ENCODE data around the gene IL1RAPL1. TPM values are rescaled to one million over a fixed set of nuclear protein-coding genes. Genes with fewer than 3 reads are reported as not detected.

The IL1RAPL1 gene
- total RNA-seq, 4 donors from 2014 or later: 0.78 TPM; not detected in 3

DNA sequence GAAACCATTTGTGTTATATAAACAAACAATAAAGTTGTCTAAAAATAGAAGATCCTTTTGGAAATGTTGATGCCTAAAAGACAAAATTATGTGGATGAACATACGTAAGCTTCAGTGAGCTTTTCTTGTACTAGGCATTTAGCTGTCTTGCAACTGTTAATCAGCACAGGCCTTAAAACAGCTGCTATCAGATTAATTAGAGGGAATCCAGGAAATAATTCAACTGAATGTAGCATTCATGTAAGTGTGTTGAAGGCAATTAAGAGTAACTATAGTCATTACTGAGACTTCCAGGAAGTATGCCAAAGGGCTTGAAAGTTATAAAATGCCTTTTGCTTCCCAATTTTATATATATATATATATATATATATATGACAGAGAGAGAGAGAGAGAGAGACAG is 248.7 kb downstream of the IL1RAPL1 start:
- no peaks in the 10 kb centered on the region for H3K36me3 ChIP-seq
- no peaks in the 10 kb centered on the region for H3K4me1 ChIP-seq
- no peak overlapping the region for H3K27ac ChIP-seq
- H3K9me3 ChIP-seq: no peaks in the 10 kb centered on the region
- no peak overlapping the region for H3K4me3 ChIP-seq (replicated peaks in 1 of 3)
- TF ChIP-seq, protein P1, sequence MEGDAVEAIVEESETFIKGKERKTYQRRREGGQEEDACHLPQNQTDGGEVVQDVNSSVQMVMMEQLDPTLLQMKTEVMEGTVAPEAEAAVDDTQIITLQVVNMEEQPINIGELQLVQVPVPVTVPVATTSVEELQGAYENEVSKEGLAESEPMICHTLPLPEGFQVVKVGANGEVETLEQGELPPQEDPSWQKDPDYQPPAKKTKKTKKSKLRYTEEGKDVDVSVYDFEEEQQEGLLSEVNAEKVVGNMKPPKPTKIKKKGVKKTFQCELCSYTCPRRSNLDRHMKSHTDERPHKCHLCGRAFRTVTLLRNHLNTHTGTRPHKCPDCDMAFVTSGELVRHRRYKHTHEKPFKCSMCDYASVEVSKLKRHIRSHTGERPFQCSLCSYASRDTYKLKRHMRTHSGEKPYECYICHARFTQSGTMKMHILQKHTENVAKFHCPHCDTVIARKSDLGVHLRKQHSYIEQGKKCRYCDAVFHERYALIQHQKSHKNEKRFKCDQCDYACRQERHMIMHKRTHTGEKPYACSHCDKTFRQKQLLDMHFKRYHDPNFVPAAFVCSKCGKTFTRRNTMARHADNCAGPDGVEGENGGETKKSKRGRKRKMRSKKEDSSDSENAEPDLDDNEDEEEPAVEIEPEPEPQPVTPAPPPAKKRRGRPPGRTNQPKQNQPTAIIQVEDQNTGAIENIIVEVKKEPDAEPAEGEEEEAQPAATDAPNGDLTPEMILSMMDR (IDR thresholded peaks at IDR 0.05): no peak
- TF ChIP-seq POLR2A (IDR thresholded peaks at IDR 0.05): no peak
- no peaks in the 10 kb centered on the region for H3K27me3 ChIP-seq
- intact Hi-C loops (cut with DNase I): no loop called here
- no peak for DNase-seq
- 78 to 93% methylated on average over 1 of the region's 1 CpG for WGBS, 2 donors

DNA sequence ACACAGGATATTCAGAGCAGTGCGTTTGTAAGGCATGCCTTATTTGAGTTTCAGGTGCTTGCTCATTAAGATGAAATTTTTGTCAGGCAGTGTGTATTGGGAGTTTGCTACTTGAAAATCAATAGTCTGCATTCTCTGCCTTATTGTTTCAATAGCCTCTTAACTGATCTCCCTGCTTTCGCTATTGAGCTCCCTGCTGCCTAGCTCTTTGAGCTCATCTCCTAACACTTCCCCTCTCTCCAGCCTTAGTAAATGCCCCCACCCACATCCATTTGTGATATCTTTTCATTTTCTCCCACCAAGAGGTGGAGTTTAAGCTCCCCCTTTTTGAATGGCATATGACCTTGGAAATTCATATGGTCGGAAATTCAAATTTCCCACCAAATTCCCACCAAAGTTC is 256.6 kb downstream of the IL1RAPL1 start:
- no peak overlapping the region for H3K4me3 ChIP-seq (replicated peaks in 1 of 3)
- no peak overlapping the region for H3K27ac ChIP-seq
- H3K36me3 ChIP-seq: no peaks in the 10 kb centered on the region
- H3K9me3 ChIP-seq: no peaks in the 10 kb centered on the region
- no peak for DNase-seq
- no peak for TF ChIP-seq POLR2A (IDR thresholded peaks at IDR 0.05)
- TF ChIP-seq, protein P1 (IDR thresholded peaks at IDR 0.05): no peak
- intact Hi-C loops (cut with DNase I): no loop called here
- no peaks in the 10 kb centered on the region for H3K27me3 ChIP-seq
- H3K4me1 ChIP-seq: no peaks in the 10 kb centered on the region
- WGBS, 2 donors: 95 to 96% methylated on average over 3 of the region's 3 CpGs

DNA sequence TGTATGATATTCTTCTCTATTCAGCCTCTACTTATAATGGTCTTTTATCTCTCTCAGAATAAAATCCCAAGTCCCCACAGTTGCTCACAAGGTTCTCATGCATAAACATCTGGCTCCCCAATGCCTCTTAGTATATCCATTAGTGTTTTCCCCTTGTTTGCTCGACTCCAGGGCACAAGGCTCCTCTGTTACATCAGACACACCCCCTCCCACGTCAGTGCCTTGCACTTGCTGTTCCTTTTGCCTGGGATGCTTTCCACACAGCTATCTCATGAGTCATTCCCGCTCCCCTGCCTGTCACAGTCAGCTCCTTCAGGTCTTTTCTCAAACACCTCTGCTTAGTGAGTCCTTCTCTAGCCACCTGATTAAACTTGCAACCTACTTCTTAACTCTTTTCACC is 260.2 kb downstream of the IL1RAPL1 start:
- WGBS, 2 donors: 63 to 70% methylated on average over 3 of the region's 3 CpGs
- Histone ChIP-seq H3K4me1 (no peaks in the 10 kb centered on the region), H3K4me3 (replicated peaks in 1 of 3) (no peak overlapping the region), H3K36me3 (no peaks in the 10 kb centered on the region), H3K9me3 (no peaks in the 10 kb centered on the region), H3K27ac (no peak overlapping the region), H3K27me3 (no peaks in the 10 kb centered on the region)
- intact Hi-C loops (cut with DNase I): no loop called here
- DNase-seq: no peak
- TF ChIP-seq, protein P1 (IDR thresholded peaks at IDR 0.05): no peak
- no peak for TF ChIP-seq POLR2A (IDR thresholded peaks at IDR 0.05)

DNA sequence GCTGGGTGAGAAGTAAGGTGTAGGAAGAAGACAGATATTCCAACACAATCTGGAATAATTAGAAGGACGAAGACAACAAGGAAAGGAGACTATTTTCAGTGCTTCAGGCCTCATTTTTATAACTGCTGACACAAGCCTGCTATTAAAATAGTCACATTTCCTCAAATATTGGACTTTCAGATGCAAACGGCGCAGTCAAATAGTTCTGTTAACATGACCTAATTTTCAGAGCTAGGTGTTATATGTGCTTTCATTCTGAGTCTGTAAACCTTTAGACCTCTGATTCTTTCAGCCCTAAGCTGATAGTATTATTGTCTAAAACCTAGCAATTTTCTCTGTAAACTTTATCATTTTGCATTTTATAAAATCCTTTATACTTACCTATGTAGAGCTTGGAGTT is 261.5 kb downstream of the IL1RAPL1 start:
- WGBS, 2 donors: 90 to 93% methylated on average over 3 of the region's 3 CpGs
- Histone ChIP-seq H3K9me3 (no peaks in the 10 kb centered on the region), H3K27ac (no peak overlapping the region)

DNA sequence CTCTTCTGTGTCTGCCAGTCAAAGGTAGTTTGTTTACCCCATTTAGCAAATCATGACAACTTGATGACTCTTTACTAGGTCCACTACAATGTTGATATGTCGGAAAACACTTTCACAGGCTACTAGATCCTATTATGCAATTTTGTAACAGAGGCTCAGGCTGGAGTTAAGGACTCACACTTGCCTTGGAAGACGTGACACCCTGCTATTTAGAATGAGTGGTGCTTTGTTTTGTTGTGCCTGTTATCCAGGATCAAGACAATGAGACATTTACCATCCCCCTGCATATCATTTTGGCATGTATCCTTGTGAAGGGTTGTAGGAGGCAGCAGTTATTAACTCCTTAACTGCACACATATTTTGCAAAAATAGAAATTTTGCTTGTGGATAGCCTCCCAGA is 263.7 kb downstream of the IL1RAPL1 start:
- 85 to 87% methylated on average over 2 of the region's 2 CpGs for WGBS, 2 donors
- no peak overlapping the region for H3K4me3 ChIP-seq (replicated peaks in 1 of 3)
- intact Hi-C loops (cut with DNase I): no loop called here
- no peak overlapping the region for H3K27ac ChIP-seq
- no peaks in the 10 kb centered on the region for H3K27me3 ChIP-seq
- TF ChIP-seq POLR2A (IDR thresholded peaks at IDR 0.05): no peak
- TF ChIP-seq, protein P1 (IDR thresholded peaks at IDR 0.05): no peak
- DNase-seq: no peak
- H3K36me3 ChIP-seq: no peaks in the 10 kb centered on the region
- no peaks in the 10 kb centered on the region for H3K4me1 ChIP-seq
- no peaks in the 10 kb centered on the region for H3K9me3 ChIP-seq

More for the DNA sequence above, 261.5 kb downstream of the IL1RAPL1 start:
- no peak for DNase-seq
- intact Hi-C loops (cut with DNase I): no loop called here
- Histone ChIP-seq H3K4me1 (no peaks in the 10 kb centered on the region), H3K4me3 (replicated peaks in 1 of 3) (no peak overlapping the region), H3K36me3 (no peaks in the 10 kb centered on the region), H3K27me3 (no peaks in the 10 kb centered on the region)
- TF ChIP-seq, protein P1 (IDR thresholded peaks at IDR 0.05): no peak
- no peak for TF ChIP-seq POLR2A (IDR thresholded peaks at IDR 0.05)

All from thyroid gland (tissue), 4 donors.